ENCODE results near the gene ACTN3.
A peak's percentile ranks its signal among the peaks of the same experiment; 100 is the strongest.

The ACTN3 gene

DNA sequence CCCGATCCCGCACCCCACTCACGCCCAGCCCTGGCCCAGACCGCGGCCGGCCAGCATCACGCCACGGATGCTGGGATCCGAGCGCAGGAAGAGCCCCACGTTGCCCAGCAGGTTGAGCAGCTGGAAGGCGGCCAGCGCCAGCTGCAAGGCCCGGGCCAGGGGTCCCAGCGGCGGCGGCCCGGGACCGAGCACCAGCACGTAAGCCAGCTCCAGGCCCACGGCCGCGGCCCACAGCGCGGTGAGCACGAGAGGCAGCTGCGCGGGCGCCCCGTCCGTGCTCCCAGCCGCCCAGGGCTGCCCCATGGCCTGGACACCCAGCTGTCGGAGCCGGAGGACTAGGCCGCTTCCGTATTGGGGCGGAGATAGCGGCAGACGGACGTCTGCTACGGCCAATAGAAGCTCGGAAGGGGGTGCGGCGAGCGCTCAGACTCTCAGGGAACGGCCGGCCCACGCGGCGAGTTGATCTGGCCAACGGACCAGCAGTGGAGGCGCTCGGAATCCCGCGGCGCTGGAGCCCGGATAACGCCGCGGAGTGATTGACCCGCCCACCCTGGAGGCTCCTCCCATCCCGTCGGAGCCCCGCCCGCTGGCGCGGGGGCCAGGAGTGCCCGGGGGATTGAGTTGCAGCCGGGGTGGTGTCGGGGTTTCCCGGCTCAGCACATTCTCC lies 869 bp upstream of the ACTN3 start, which contains the start of gene ZDHHC24:
Gene ZDHHC24, minus strand, starts transcription at position 348 of the 667 bp plus-strand sequence. Its CDS starts 45 bp downstream, at position 303.
- H3K4me3 ChIP-seq (ENCODE audit: low read depth, low read length) = peak within 1 kb of the TSS; percentile 94
- TF ChIP-seq, protein P1, sequence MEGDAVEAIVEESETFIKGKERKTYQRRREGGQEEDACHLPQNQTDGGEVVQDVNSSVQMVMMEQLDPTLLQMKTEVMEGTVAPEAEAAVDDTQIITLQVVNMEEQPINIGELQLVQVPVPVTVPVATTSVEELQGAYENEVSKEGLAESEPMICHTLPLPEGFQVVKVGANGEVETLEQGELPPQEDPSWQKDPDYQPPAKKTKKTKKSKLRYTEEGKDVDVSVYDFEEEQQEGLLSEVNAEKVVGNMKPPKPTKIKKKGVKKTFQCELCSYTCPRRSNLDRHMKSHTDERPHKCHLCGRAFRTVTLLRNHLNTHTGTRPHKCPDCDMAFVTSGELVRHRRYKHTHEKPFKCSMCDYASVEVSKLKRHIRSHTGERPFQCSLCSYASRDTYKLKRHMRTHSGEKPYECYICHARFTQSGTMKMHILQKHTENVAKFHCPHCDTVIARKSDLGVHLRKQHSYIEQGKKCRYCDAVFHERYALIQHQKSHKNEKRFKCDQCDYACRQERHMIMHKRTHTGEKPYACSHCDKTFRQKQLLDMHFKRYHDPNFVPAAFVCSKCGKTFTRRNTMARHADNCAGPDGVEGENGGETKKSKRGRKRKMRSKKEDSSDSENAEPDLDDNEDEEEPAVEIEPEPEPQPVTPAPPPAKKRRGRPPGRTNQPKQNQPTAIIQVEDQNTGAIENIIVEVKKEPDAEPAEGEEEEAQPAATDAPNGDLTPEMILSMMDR (IDR thresholded peaks at IDR 0.05; ENCODE audit: borderline replicate concordance, insufficient read depth, low read depth, low read length) = no peak

GRCh38 chr11:66546966-66547661 lies 411 bp downstream of the ACTN3 start:
- no peak overlapping the region for H3K4me3 ChIP-seq (ENCODE audit: low read depth, low read length)

GRCh38 chr11:66547662-66548009 lies 933 bp downstream of the ACTN3 start:
- H3K4me3 ChIP-seq (ENCODE audit: low read depth, low read length) = no peak overlapping the region
- TF ChIP-seq, protein P1 (IDR thresholded peaks at IDR 0.05; ENCODE audit: borderline replicate concordance, insufficient read depth, low read depth, low read length) = no peak

More at GRCh38 chr11:66546966-66547661, 411 bp downstream of the ACTN3 start:
- TF ChIP-seq, protein P1 (IDR thresholded peaks at IDR 0.05; ENCODE audit: borderline replicate concordance, insufficient read depth, low read depth, low read length) = no peak

GRCh38 chr11:66548041-66548440 lies 1.3 kb downstream of the ACTN3 start:
- TF ChIP-seq, protein P1 (IDR thresholded peaks at IDR 0.05; ENCODE audit: borderline replicate concordance, insufficient read depth, low read depth, low read length) = no peak
- no peak overlapping the region for H3K4me3 ChIP-seq (ENCODE audit: low read depth, low read length)

GRCh38 chr11:66548774-66549630 lies 2.3 kb downstream of the ACTN3 start:
- TF ChIP-seq, protein P1 (IDR thresholded peaks at IDR 0.05; ENCODE audit: borderline replicate concordance, insufficient read depth, low read depth, low read length) = no peak
- H3K4me3 ChIP-seq (ENCODE audit: low read depth, low read length) = no peak overlapping the region

DNA sequence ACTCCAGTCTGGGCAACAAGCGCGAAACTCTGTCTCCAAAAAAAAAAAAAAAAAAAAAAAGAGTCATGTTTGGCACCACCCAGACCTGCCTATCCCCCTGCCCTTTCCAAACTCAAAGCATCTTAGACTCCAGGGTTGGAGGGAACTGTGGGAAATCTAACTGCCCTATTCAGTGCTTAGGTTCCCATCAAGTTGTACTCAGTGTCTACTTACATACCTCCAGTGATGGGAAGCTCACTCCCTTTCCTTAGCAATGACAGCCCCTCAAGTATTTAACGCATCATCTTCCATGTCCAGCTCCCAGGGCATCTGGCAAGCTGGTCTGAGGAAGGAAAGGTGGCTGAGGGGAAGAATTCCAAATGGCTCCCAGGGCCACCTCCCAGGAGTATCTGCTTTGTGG lies 3.0 kb downstream of the ACTN3 start:
- TF ChIP-seq, protein P1 (IDR thresholded peaks at IDR 0.05; ENCODE audit: borderline replicate concordance, insufficient read depth, low read depth, low read length) = no peak
- H3K4me3 ChIP-seq (ENCODE audit: low read depth, low read length) = no peak overlapping the region

All from GM12875 (cell line).